ENCODE measurements around the gene FRYL. TPM values are rescaled to one million over a fixed set of nuclear protein-coding genes. Genes with fewer than 3 reads are reported as not detected.
"Not testable (repeated sequence)": the region's sequence is repeated elsewhere in the genome, so short reads cannot be mapped to it uniquely, and the experiment has no call there.

FRYL gene
- total RNA-seq, 1 donor from 2014 or later: 50.0 TPM

DNA sequence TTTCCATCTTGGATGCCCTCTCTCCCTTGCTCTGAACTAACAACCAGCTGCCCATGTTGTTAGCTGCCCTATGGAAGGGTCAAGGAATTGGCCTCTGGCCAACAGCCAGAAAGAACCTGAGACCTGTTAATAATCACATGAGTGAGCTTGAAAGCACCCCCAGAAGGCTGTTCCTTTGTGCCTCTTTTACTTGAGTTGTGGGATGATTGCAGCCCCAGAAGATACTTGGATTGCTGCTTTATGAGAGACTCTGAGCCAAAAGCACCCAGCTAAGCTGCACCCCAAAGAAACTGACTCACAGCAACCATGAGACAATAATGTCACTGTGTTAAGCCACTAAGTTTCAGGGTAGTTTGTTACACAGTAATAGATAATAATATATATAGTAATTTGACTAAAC lies 73.3 kb downstream of the FRYL start:
- TF ChIP-seq, protein P1, sequence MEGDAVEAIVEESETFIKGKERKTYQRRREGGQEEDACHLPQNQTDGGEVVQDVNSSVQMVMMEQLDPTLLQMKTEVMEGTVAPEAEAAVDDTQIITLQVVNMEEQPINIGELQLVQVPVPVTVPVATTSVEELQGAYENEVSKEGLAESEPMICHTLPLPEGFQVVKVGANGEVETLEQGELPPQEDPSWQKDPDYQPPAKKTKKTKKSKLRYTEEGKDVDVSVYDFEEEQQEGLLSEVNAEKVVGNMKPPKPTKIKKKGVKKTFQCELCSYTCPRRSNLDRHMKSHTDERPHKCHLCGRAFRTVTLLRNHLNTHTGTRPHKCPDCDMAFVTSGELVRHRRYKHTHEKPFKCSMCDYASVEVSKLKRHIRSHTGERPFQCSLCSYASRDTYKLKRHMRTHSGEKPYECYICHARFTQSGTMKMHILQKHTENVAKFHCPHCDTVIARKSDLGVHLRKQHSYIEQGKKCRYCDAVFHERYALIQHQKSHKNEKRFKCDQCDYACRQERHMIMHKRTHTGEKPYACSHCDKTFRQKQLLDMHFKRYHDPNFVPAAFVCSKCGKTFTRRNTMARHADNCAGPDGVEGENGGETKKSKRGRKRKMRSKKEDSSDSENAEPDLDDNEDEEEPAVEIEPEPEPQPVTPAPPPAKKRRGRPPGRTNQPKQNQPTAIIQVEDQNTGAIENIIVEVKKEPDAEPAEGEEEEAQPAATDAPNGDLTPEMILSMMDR (conservative IDR thresholded peaks at IDR 0.05): no peak
- Mint-ChIP-seq H3K4me3 (no peak overlapping the region), H3K4me1 (ENCODE audit: unreplicated experiment) (peaks cover 9% of the 10 kb centered on the region), H3K9me3 (peaks cover 4% of the 10 kb centered on the region), H3K36me3 (peaks cover 22% of the 10 kb centered on the region), H3K27me3 (no peaks in the 10 kb centered on the region), H3K27ac (no peak overlapping the region)
- no peak for DNase-seq (ENCODE audit: extremely low spot score, unreplicated experiment)

DNA sequence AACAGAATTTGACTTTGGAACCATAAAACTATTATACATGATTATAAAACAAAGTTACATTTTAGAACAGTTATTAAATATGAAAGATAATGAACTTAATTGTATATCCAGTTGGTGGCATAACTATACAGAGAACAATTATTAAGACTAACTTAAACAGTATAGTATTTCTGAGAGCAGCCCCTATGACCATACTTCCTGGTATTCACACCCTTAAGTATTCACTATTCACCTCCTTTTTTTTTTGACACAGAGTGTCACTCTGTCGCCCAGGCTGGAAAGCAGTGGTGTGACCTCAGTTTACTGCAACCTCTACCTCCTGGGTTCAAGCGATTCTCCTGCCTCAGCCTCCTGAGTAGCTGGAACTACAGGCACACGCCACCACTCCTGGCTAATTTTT lies 74.5 kb downstream of the FRYL start:
- no peak overlapping the region for H3K4me3 Mint-ChIP-seq
- peaks cover 9% of the 10 kb centered on the region for H3K4me1 Mint-ChIP-seq (ENCODE audit: unreplicated experiment)
- H3K9me3 Mint-ChIP-seq: peaks cover under 1% of the 10 kb centered on the region
- no peaks in the 10 kb centered on the region for H3K27me3 Mint-ChIP-seq
- TF ChIP-seq, protein P1 (conservative IDR thresholded peaks at IDR 0.05): no peak
- peaks cover 19% of the 10 kb centered on the region for H3K36me3 Mint-ChIP-seq
- no peak overlapping the region for H3K27ac Mint-ChIP-seq
- DNase-seq (ENCODE audit: extremely low spot score, unreplicated experiment): no peak

DNA sequence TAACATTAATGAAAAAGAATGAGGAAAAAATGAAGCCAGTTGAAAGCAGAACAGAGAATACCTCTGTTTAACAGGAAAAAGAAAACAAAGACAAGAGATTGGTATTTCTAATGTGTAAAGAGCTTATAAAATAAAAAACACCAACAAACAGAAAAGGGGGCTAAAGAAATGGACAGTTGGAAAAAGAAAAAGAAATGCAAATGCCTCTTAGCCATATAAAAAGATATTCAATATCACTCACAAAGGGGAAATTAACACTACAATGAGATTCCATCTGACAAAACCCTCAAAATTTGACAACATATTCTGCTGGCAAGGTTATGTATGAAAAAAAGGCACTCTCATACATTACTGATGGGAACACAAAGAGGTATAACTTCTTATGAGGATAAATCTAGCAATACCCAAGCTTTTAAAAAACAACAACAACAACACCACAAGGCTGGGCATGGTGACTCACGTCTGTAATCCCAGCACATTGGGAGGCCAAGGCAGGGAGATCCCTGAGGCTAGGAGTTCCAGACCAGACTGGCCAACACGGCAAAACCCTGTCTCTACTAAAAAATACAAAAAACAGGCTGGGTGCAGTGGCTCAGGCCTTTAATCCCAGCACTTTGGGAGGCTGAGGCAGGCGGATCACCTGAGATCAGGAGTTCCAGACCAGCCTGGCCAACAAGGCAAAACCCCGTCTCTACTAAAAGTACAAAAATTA lies 75.8 kb downstream of the FRYL start:
- Mint-ChIP-seq H3K4me1 (ENCODE audit: unreplicated experiment) (peaks cover 14% of the 10 kb centered on the region), H3K27ac (no peak overlapping the region)
- TF ChIP-seq, protein P1 (conservative IDR thresholded peaks at IDR 0.05): no peak

DNA sequence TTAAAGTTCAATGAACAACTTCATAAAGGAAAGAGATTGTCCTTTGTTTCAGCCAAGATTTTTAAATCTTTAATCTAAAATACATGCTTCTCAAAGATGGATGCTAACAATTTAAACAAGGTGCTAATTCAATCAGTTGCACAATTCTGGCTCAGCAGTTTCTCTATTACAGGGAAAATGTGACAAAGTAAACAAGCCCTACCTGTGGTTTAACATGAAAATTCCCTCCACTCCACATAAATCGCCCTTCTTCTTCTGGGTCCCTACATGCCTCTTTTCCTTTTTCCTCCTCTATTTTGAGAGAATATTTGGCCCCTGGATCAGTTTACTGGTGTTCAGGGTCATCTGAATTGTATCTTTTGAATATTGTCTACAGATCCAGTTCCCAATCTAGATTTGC lies 80.6 kb downstream of the FRYL start:
- TF ChIP-seq, protein P1 (conservative IDR thresholded peaks at IDR 0.05): no peak
- H3K27me3 Mint-ChIP-seq: no peaks in the 10 kb centered on the region
- peaks cover 24% of the 10 kb centered on the region for H3K4me1 Mint-ChIP-seq (ENCODE audit: unreplicated experiment)
- H3K9me3 Mint-ChIP-seq: no peaks in the 10 kb centered on the region
- H3K36me3 Mint-ChIP-seq: no peaks in the 10 kb centered on the region
- DNase-seq (ENCODE audit: extremely low spot score, unreplicated experiment): no peak
- H3K27ac Mint-ChIP-seq: peak overlapping the region; percentile 61
- H3K4me3 Mint-ChIP-seq: peak overlapping the region; percentile 44

More for the DNA sequence above, 75.8 kb downstream of the FRYL start:
- H3K9me3 Mint-ChIP-seq: no peaks in the 10 kb centered on the region
- DNase-seq (ENCODE audit: extremely low spot score, unreplicated experiment): no peak
- no peaks in the 10 kb centered on the region for H3K27me3 Mint-ChIP-seq
- H3K4me3 Mint-ChIP-seq: no peak overlapping the region
- H3K36me3 Mint-ChIP-seq: peaks cover 10% of the 10 kb centered on the region

DNA sequence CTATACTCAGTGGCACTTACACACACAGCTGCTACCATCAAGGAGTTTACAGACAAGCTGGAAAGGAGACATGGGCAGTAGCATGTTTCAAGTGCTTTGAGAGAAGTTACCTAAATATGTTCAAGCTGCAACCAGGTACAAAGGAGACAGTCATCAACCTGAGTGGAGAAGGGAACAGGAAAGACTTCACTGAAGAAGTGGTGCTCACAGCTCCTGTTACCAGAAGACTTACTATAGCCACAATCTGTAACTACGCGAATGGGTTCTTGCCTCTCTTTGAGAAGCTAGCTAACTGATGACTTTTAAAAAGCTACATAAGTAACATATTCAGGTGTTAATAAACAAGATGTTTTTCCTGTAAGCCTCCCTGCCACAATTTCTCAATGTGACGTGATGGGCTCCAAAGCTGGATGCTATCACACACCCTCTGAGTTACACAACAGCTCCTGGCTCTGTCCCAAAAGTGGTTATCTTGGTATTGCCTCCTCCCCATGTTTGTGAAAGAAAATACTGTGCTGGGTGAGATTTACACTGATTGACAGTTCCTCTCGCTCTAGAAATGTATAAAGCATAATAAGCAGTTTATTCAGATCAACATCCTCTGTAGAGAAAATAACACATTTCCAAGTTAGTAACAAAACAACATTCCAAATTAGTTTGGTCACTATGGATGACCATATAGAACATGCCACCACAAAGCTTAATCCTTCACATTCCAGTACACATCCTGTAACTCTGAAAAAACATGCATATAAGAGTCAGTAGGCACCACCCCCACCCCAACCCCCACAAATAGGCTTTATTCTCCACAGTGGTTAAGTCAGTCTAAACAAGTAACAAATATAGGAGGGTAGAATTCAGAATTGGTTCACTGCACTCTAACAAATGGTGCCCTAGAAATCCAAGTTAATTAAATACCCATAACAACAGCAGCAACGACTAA lies 81.8 kb downstream of the FRYL start:
- Mint-ChIP-seq H3K4me3 (peak overlapping the region; percentile 3), H3K27ac (peak overlapping the region; percentile 67), H3K36me3 (no peaks in the 10 kb centered on the region), H3K4me1 (ENCODE audit: unreplicated experiment) (peaks cover 22% of the 10 kb centered on the region), H3K9me3 (no peaks in the 10 kb centered on the region), H3K27me3 (no peaks in the 10 kb centered on the region)
- no peak for DNase-seq (ENCODE audit: extremely low spot score, unreplicated experiment)
- TF ChIP-seq, protein P1 (conservative IDR thresholded peaks at IDR 0.05): no peak

DNA sequence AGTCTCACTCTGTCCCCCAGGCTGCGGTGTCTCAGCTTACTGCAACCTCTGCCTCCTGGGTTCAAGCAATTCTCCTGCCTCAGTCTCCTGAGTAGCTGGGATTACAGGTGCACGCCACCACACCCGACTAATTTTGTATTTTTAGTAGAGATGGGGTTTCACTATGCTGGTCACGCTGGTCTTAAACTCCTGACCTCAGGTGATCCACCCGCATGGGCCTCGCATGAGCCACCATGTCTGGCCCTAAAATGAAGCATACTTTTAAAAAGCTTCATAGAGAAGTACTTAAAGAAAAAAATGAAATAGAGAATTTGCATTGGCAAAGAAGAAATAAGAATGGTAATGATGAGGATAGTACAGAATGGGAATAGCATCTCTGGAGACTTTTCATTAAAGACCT lies 82.6 kb downstream of the FRYL start:
- H3K9me3 Mint-ChIP-seq; H3K27me3 Mint-ChIP-seq; DNase-seq (ENCODE audit: extremely low spot score, unreplicated experiment); H3K36me3 Mint-ChIP-seq; H3K4me3 Mint-ChIP-seq: not testable (repeated sequence)
- Mint-ChIP-seq H3K4me1 (ENCODE audit: unreplicated experiment) (peaks cover 15% of the 10 kb centered on the region), H3K27ac (peak overlapping the region; percentile 62)
